GM18858 (cell line): Measurements from ENCODE around the gene NOTCH3.

Source experiments
- ATAC-seq: cut with Tn5 transposase; IDR thresholded peaks from one replicate; pipeline ENCODE4 v1.9.1; 2021; ENCODE audit not compliant: unreplicated experiment

NOTCH3 gene

DNA sequence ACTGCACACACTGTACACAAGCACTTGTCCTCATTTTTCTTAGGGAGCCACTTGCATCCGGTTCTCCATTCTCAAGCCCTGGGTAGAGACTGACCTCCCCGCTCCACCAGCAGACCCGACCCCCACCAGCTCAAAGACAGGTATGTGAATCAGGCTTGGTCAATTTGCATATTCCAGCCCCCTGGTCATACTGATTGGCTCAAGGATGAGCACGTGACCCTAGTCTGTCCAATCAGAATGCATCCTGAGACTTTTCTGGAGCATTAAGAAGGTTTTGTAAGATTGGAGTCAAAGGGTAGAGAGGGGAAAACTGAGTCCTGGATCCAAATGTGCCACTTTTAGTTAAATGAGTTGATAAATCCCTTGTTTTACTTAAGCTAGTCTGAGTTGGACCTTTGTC lies 34.1 kb downstream of the NOTCH3 start:
- ATAC-seq = no peak

- no peak for ATAC-seq
Observed at GRCh38 chr19:15161028-15161984, 39.5 kb downstream of the NOTCH3 start.

- ATAC-seq = no peak
Observed at GRCh38 chr19:15159251-15159650, 41.5 kb downstream of the NOTCH3 start.

GRCh38 chr19:15156391-15156790 lies 44.4 kb downstream of the NOTCH3 start:
- no peak for ATAC-seq

GRCh38 chr19:15155296-15155695 lies 45.5 kb downstream of the NOTCH3 start:
- ATAC-seq = no peak

- ATAC-seq = no peak
Observed at GRCh38 chr19:15154002-15154612, 46.7 kb downstream of the NOTCH3 start.

- no peak for ATAC-seq
Observed at GRCh38 chr19:15149737-15150136, 51.1 kb downstream of the NOTCH3 start.

DNA sequence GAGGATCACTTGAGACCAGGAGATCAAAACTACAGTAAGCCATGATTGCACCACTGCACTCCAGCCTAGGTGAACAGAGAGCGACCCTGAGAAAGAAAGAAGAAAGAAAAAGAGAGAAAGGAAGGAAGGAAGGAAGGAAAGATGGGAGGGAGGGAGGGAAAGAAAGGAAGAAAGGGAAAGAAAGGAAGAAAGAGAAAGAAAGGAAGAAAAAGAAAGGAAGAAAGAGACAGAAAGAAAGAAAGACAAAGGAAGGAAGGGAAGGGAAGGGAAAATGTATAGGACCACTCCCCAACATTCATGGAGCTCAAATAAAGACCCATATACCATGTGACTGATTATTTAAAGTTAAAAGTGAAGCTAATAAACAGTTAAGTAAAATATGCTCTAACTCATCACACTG lies 53.7 kb downstream of the NOTCH3 start:
- ATAC-seq = no peak

GRCh38 chr19:15144046-15144646 lies 56.6 kb downstream of the NOTCH3 start:
- ATAC-seq = no peak

DNA sequence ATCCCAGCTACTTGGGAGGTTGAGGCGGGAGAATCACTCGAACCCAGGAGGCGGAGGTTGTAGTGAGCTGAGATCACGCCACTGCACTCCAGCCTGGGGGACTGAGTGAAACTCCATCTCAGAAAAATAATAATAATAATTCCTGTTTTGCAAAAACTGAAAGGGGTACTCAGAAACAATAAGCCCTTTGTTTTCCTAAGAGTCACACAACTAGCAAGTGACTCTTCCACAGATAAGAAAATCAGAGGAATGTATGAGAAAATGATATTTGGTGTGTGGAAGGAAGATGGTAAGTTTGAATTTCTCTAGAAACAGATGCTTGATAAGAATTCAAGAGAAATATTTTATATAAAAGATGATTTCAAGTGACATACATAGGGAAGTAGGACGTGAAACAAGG lies 58.5 kb downstream of the NOTCH3 start:
- ATAC-seq = no peak

GRCh38 chr19:15141143-15141542 lies 59.7 kb downstream of the NOTCH3 start:
- ATAC-seq = no peak

- ATAC-seq = no peak
Observed at GRCh38 chr19:15138427-15138826, 62.4 kb downstream of the NOTCH3 start.

DNA sequence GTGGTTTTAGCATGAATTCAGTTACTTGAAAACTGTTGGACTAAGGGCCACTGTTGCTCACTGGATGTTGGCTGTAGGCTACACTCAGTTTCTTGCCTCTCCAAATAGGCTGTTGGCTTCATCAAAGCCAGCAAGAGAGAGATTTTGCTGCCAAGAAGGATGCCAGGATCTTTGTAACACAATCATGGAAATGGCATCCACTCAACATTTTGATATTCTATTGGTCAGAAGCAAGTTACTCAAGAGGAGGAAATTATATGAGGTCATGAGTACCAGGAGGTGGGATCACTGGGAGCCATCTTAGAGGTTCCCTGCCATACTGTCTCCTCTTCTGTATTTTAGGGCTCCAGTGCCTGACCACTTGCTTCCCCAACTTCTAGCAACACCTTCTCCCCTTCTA lies 63.0 kb downstream of the NOTCH3 start:
- no peak for ATAC-seq

DNA sequence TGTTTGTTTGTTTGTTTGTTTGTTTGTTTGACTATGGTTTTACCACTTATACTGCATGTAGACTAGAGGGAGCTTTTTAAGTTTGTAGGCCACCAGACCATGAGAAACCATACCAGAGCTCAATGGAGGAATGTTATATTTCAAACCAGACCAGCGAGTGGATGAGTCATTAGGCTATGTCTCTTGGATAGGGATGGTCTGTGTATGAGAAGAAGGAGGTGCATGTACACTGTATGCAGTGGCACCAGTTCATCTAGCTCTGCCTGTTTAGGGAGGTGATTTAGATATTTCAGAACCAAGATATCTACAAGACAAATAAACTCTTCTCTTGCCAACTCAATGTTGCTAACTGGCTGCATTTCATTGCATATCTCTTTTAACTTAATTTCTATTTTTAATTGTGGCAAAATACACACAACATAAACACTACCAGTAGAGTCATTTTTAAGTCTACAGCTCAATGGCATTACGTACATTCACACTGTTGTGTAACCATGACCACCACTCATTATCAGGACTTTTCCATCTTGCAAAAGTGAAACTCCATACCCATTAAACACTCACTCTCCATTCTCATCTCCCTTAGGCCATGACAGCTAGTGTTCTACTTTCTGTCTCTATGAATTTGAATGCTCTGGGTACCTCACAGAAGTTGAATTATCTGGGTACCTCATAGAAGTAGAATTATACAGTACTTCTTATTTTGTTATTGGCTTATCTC lies 64.4 kb downstream of the NOTCH3 start:
- ATAC-seq = no peak

GRCh38 chr19:15129856-15130585 lies 70.8 kb downstream of the NOTCH3 start:
- ATAC-seq = no peak

DNA sequence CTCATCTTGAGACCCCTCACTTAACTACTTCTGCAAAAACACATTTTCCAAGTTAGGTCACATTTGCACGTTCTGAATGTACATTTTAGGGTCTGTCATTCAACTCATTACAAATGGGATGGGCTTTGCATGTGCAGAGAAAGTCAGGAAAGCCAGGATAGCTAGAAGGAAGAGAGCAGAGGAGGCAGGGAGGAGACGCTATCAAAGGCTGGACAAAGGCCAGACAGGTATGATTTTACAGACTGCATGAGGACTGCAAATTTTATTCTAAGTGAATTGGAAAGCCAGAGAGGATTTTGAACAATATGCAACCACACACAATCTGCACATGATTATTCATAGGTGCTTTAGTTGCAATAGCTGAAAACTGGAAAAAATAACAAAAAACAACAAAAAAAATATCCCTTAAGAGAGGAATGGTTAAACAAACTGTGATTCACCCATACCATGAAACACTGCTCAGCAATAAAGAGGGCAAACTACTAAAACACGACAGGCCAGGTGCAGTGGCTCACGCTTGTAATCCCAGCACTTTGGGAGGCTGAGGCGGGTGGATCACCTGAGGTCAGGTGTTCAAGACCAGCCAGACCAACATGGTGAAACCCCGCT lies 72.5 kb downstream of the NOTCH3 start:
- no peak for ATAC-seq

GRCh38 chr19:15126131-15126910 lies 74.5 kb downstream of the NOTCH3 start:
- ATAC-seq = no peak

- ATAC-seq = peak; percentile 77
Observed at GRCh38 chr19:15125232-15126067, 75.3 kb downstream of the NOTCH3 start.
